Measurements from ENCODE around the gene GABBR1.
"Not testable (repeated sequence)": the region's sequence is repeated elsewhere in the genome, so short reads cannot be mapped to it uniquely, and the experiment has no call there.

The GABBR1 gene

GRCh38 chr6:29676981-29677601 is 44.1 kb upstream of the GABBR1 start:
- H3K4me3 ChIP-seq (ENCODE audit: low read depth, low read length): no peak overlapping the region
- in situ Hi-C loops (cut with HindIII; ENCODE audit: low sequenced_read_pairs): no loop called here
- peak; percentile 2 for DNase-seq (ENCODE audit: low read depth, low spot score)
- no peak for TF ChIP-seq CTCF (IDR thresholded peaks at IDR 0.05; ENCODE audit: low read depth, low read length)

- no peak for DNase-seq (ENCODE audit: low read depth, low spot score)
- in situ Hi-C loops (cut with HindIII; ENCODE audit: low sequenced_read_pairs): no loop called here
- no peak for TF ChIP-seq CTCF (IDR thresholded peaks at IDR 0.05; ENCODE audit: low read depth, low read length)
- no peak overlapping the region for H3K4me3 ChIP-seq (ENCODE audit: low read depth, low read length)
These were observed 42.6 kb upstream of the GABBR1 start for GRCh38 chr6:29675561-29675960.

- H3K4me3 ChIP-seq (ENCODE audit: low read depth, low read length): no peak overlapping the region
- no peak for DNase-seq (ENCODE audit: low read depth, low spot score)
- TF ChIP-seq CTCF (IDR thresholded peaks at IDR 0.05; ENCODE audit: low read depth, low read length): no peak
- in situ Hi-C loops (cut with HindIII; ENCODE audit: low sequenced_read_pairs): no loop called here
These were observed 41.0 kb upstream of the GABBR1 start for GRCh38 chr6:29674008-29674407.

GRCh38 chr6:29673161-29673560 is 40.2 kb upstream of the GABBR1 start:
- no peak for DNase-seq (ENCODE audit: low read depth, low spot score)
- H3K4me3 ChIP-seq (ENCODE audit: low read depth, low read length): no peak overlapping the region
- no peak for TF ChIP-seq CTCF (IDR thresholded peaks at IDR 0.05; ENCODE audit: low read depth, low read length)
- in situ Hi-C loops (cut with HindIII; ENCODE audit: low sequenced_read_pairs): no loop called here

- in situ Hi-C loops (cut with HindIII; ENCODE audit: low sequenced_read_pairs); H3K4me3 ChIP-seq (ENCODE audit: low read depth, low read length); DNase-seq (ENCODE audit: low read depth, low spot score): not testable (repeated sequence)
These were observed 39.1 kb upstream of the GABBR1 start for GRCh38 chr6:29672116-29672515.

- in situ Hi-C loops (cut with HindIII; ENCODE audit: low sequenced_read_pairs): no loop called here
- no peak overlapping the region for H3K4me3 ChIP-seq (ENCODE audit: low read depth, low read length)
- DNase-seq (ENCODE audit: low read depth, low spot score): no peak
- no peak for TF ChIP-seq CTCF (IDR thresholded peaks at IDR 0.05; ENCODE audit: low read depth, low read length)
These were observed 38.0 kb upstream of the GABBR1 start for GRCh38 chr6:29671026-29671425.

GRCh38 chr6:29667158-29667557 is 34.2 kb upstream of the GABBR1 start:
- TF ChIP-seq CTCF (IDR thresholded peaks at IDR 0.05; ENCODE audit: low read depth, low read length): no peak

More at GRCh38 chr6:29667158-29667557, 34.2 kb upstream of the GABBR1 start:
- no peak overlapping the region for H3K4me3 ChIP-seq (ENCODE audit: low read depth, low read length)
- no peak for DNase-seq (ENCODE audit: low read depth, low spot score)
- in situ Hi-C loops (cut with HindIII; ENCODE audit: low sequenced_read_pairs): no loop called here

Data from astrocyte of the spinal cord (primary cell).